Suppressor macrophage treated with lipopolysaccharide for 1 hour (primary cell): ENCODE data around the gene LRCH1.

Experiments
- DNase-seq, 3 donors: peaks; one replicate each; pipeline ENCODE4 v3.0.0-alpha.2; 2020 to 2022

Gene LRCH1

GRCh38 chr13:46617229-46617721, 64.3 kb downstream of the LRCH1 start:
- no peak for DNase-seq

GRCh38 chr13:46617885-46618284, 64.9 kb downstream of the LRCH1 start:
- DNase-seq = no peak

GRCh38 chr13:46618694-46619254, 65.8 kb downstream of the LRCH1 start:
- peak; percentile 49 to 62 (median 53) for DNase-seq

- no peak for DNase-seq
These were observed 67.1 kb downstream of the LRCH1 start for GRCh38 chr13:46620029-46620428.

GRCh38 chr13:46620471-46620870, 67.5 kb downstream of the LRCH1 start:
- no peak for DNase-seq

- no peak for DNase-seq
These were observed 68.2 kb downstream of the LRCH1 start for GRCh38 chr13:46621133-46621532.

- no peak for DNase-seq
These were observed 69.0 kb downstream of the LRCH1 start for GRCh38 chr13:46621792-46622629.

- no peak for DNase-seq
These were observed 69.8 kb downstream of the LRCH1 start for GRCh38 chr13:46622630-46623256.

- DNase-seq = no peak
These were observed 71.4 kb downstream of the LRCH1 start for GRCh38 chr13:46624353-46624752.

- no peak for DNase-seq
These were observed 71.9 kb downstream of the LRCH1 start for GRCh38 chr13:46624821-46625220.

GRCh38 chr13:46627462-46627861, 74.5 kb downstream of the LRCH1 start:
- DNase-seq = no peak

- DNase-seq = no peak
These were observed 75.8 kb downstream of the LRCH1 start for GRCh38 chr13:46628622-46629365.

GRCh38 chr13:46629811-46630413, 76.9 kb downstream of the LRCH1 start:
- no peak for DNase-seq

GRCh38 chr13:46630431-46631178, 77.6 kb downstream of the LRCH1 start:
- DNase-seq = peak in 1 of 3 donors; percentile 37

GRCh38 chr13:46631179-46631542, 78.2 kb downstream of the LRCH1 start:
- no peak for DNase-seq

- no peak for DNase-seq
These were observed 79.2 kb downstream of the LRCH1 start for GRCh38 chr13:46632176-46632575.

- no peak for DNase-seq
These were observed 80.4 kb downstream of the LRCH1 start for GRCh38 chr13:46633416-46633815.

GRCh38 chr13:46636451-46636850, 83.5 kb downstream of the LRCH1 start:
- DNase-seq = peak in 1 of 3 donors; percentile 23

- DNase-seq = no peak
These were observed 84.2 kb downstream of the LRCH1 start for GRCh38 chr13:46637213-46637612.

- DNase-seq = no peak
These were observed 85.3 kb downstream of the LRCH1 start for GRCh38 chr13:46638262-46638661.

GRCh38 chr13:46639033-46639981, 86.3 kb downstream of the LRCH1 start:
- no peak for DNase-seq
